Measurements from ENCODE around the gene PFN3.

Gene PFN3

GRCh38 chr5:177405312-177405711 is 4.9 kb upstream of the PFN3 start:
- Histone ChIP-seq H3K9ac (ENCODE audit: low read length in 5 of 5) (no peak overlapping the region), H3K4me3 (ENCODE audit: low read depth in 1 of 5, low read length in 5 of 5) (no peak overlapping the region), H3K9me3 (ENCODE audit: control insufficient read depth in 5 of 5, low read length in 5 of 5) (no peaks in the 10 kb centered on the region), H3K27ac (ENCODE audit: low read depth, low read length) (no peak overlapping the region), H3K36me3 (ENCODE audit: control insufficient read depth in 5 of 5, insufficient read depth in 5 of 5, low read length in 5 of 5) (no peaks in the 10 kb centered on the region), H3K27me3 (ENCODE audit: control insufficient read depth in 5 of 5, insufficient read depth in 4 of 5, low read length in 5 of 5) (peaks cover 24 to 39% (median 31%) of the 10 kb centered on the region in 5 donors), H3K4me1 (ENCODE audit: control insufficient read depth in 5 of 5, insufficient read depth in 5 of 5, low read length in 5 of 5) (peaks cover 0 to 42% (median 31%) of the 10 kb centered on the region in 5 donors)

- Histone ChIP-seq H3K27me3 (ENCODE audit: control insufficient read depth in 5 of 5, insufficient read depth in 4 of 5, low read length in 5 of 5) (peaks cover 31 to 45% (median 37%) of the 10 kb centered on the region in 5 donors), H3K36me3 (ENCODE audit: control insufficient read depth in 5 of 5, insufficient read depth in 5 of 5, low read length in 5 of 5) (no peaks in the 10 kb centered on the region), H3K4me1 (ENCODE audit: control insufficient read depth in 5 of 5, insufficient read depth in 5 of 5, low read length in 5 of 5) (peaks cover 0 to 48% (median 37%) of the 10 kb centered on the region in 5 donors), H3K4me3 (ENCODE audit: low read depth in 1 of 5, low read length in 5 of 5) (peak overlapping the region in 3 of 5 donors; percentile 62 to 71 (median 69)), H3K27ac (ENCODE audit: low read depth, low read length) (no peak overlapping the region), H3K9ac (ENCODE audit: low read length in 5 of 5) (peak overlapping the region in 2 of 5 donors; percentile 51 to 71), H3K9me3 (ENCODE audit: control insufficient read depth in 5 of 5, low read length in 5 of 5) (no peaks in the 10 kb centered on the region)
Measured at GRCh38 chr5:177404641-177405179, 4.2 kb upstream of the PFN3 start.

GRCh38 chr5:177403792-177404640 is 3.6 kb upstream of the PFN3 start:
- H3K27me3 ChIP-seq (ENCODE audit: control insufficient read depth in 5 of 5, insufficient read depth in 4 of 5, low read length in 5 of 5), result peaks cover 36 to 51% (median 42%) of the 10 kb centered on the region in 5 donors
- H3K4me1 ChIP-seq (ENCODE audit: control insufficient read depth in 5 of 5, insufficient read depth in 5 of 5, low read length in 5 of 5), result peaks cover 0 to 48% (median 38%) of the 10 kb centered on the region in 5 donors
- H3K9ac ChIP-seq (ENCODE audit: low read length in 5 of 5), result peak overlapping the region in 3 of 5 donors; percentile 23 to 71 (median 51)
- peak overlapping the region in 4 of 5 donors; percentile 59 to 71 (median 66) for H3K4me3 ChIP-seq (ENCODE audit: low read depth in 1 of 5, low read length in 5 of 5)
- no peaks in the 10 kb centered on the region for H3K36me3 ChIP-seq (ENCODE audit: control insufficient read depth in 5 of 5, insufficient read depth in 5 of 5, low read length in 5 of 5)
- H3K9me3 ChIP-seq (ENCODE audit: control insufficient read depth in 5 of 5, low read length in 5 of 5), result no peaks in the 10 kb centered on the region
- H3K27ac ChIP-seq (ENCODE audit: low read depth, low read length), result no peak overlapping the region

- Histone ChIP-seq H3K36me3 (ENCODE audit: control insufficient read depth in 5 of 5, insufficient read depth in 5 of 5, low read length in 5 of 5) (no peaks in the 10 kb centered on the region), H3K9ac (ENCODE audit: low read length in 5 of 5) (peak overlapping the region in 1 of 5 donors; percentile 71), H3K27ac (ENCODE audit: low read depth, low read length) (no peak overlapping the region), H3K9me3 (ENCODE audit: control insufficient read depth in 5 of 5, low read length in 5 of 5) (no peaks in the 10 kb centered on the region), H3K4me3 (ENCODE audit: low read depth in 1 of 5, low read length in 5 of 5) (peak overlapping the region in 4 of 5 donors; percentile 27 to 71 (median 66)), H3K27me3 (ENCODE audit: control insufficient read depth in 5 of 5, insufficient read depth in 4 of 5, low read length in 5 of 5) (peaks cover 40 to 53% (median 42%) of the 10 kb centered on the region in 5 donors), H3K4me1 (ENCODE audit: control insufficient read depth in 5 of 5, insufficient read depth in 5 of 5, low read length in 5 of 5) (peaks cover 0 to 48% (median 38%) of the 10 kb centered on the region in 5 donors)
Measured at GRCh38 chr5:177403102-177403791, 2.8 kb upstream of the PFN3 start.

GRCh38 chr5:177402271-177403043 is 2.0 kb upstream of the PFN3 start:
- Histone ChIP-seq H3K9ac (ENCODE audit: low read length in 5 of 5) (no peak overlapping the region), H3K27ac (ENCODE audit: low read depth, low read length) (no peak overlapping the region)

GRCh38 chr5:177397875-177398390 is 2.5 kb downstream of the PFN3 start:
- Histone ChIP-seq H3K9ac (ENCODE audit: low read length in 5 of 5) (no peak overlapping the region), H3K4me1 (ENCODE audit: control insufficient read depth in 5 of 5, insufficient read depth in 5 of 5, low read length in 5 of 5) (peaks cover 0 to 18% (median 17%) of the 10 kb centered on the region in 5 donors)

More at GRCh38 chr5:177402271-177403043, 2.0 kb upstream of the PFN3 start:
- H3K27me3 ChIP-seq (ENCODE audit: control insufficient read depth in 5 of 5, insufficient read depth in 4 of 5, low read length in 5 of 5), result peaks cover 42 to 60% (median 48%) of the 10 kb centered on the region in 5 donors
- H3K4me3 ChIP-seq (ENCODE audit: low read depth in 1 of 5, low read length in 5 of 5), result peak overlapping the region in 3 of 5 donors; percentile 9 to 62 (median 24)
- H3K4me1 ChIP-seq (ENCODE audit: control insufficient read depth in 5 of 5, insufficient read depth in 5 of 5, low read length in 5 of 5), result peaks cover 0 to 48% (median 38%) of the 10 kb centered on the region in 5 donors
- no peaks in the 10 kb centered on the region for H3K9me3 ChIP-seq (ENCODE audit: control insufficient read depth in 5 of 5, low read length in 5 of 5)
- H3K36me3 ChIP-seq (ENCODE audit: control insufficient read depth in 5 of 5, insufficient read depth in 5 of 5, low read length in 5 of 5), result no peaks in the 10 kb centered on the region

GRCh38 chr5:177396807-177397206 is 3.7 kb downstream of the PFN3 start:
- H3K4me3 ChIP-seq (ENCODE audit: low read depth in 1 of 5, low read length in 5 of 5), result no peak overlapping the region
- H3K27ac ChIP-seq (ENCODE audit: low read depth, low read length), result no peak overlapping the region
- H3K9ac ChIP-seq (ENCODE audit: low read length in 5 of 5), result no peak overlapping the region
- H3K36me3 ChIP-seq (ENCODE audit: control insufficient read depth in 5 of 5, insufficient read depth in 5 of 5, low read length in 5 of 5), result no peaks in the 10 kb centered on the region
- H3K4me1 ChIP-seq (ENCODE audit: control insufficient read depth in 5 of 5, insufficient read depth in 5 of 5, low read length in 5 of 5), result peaks cover 0 to 10% (median 8%) of the 10 kb centered on the region in 5 donors
- H3K9me3 ChIP-seq (ENCODE audit: control insufficient read depth in 5 of 5, low read length in 5 of 5), result no peaks in the 10 kb centered on the region
- H3K27me3 ChIP-seq (ENCODE audit: control insufficient read depth in 5 of 5, insufficient read depth in 4 of 5, low read length in 5 of 5), result peaks cover 24 to 44% (median 39%) of the 10 kb centered on the region in 5 donors

More at GRCh38 chr5:177397875-177398390, 2.5 kb downstream of the PFN3 start:
- H3K36me3 ChIP-seq (ENCODE audit: control insufficient read depth in 5 of 5, insufficient read depth in 5 of 5, low read length in 5 of 5), result no peaks in the 10 kb centered on the region
- no peak overlapping the region for H3K4me3 ChIP-seq (ENCODE audit: low read depth in 1 of 5, low read length in 5 of 5)
- peaks cover 35 to 55% (median 51%) of the 10 kb centered on the region in 5 donors for H3K27me3 ChIP-seq (ENCODE audit: control insufficient read depth in 5 of 5, insufficient read depth in 4 of 5, low read length in 5 of 5)
- no peak overlapping the region for H3K27ac ChIP-seq (ENCODE audit: low read depth, low read length)
- no peaks in the 10 kb centered on the region for H3K9me3 ChIP-seq (ENCODE audit: control insufficient read depth in 5 of 5, low read length in 5 of 5)

- no peak overlapping the region for H3K9ac ChIP-seq (ENCODE audit: low read length in 5 of 5)
- H3K27ac ChIP-seq (ENCODE audit: low read depth, low read length), result no peak overlapping the region
- no peak overlapping the region for H3K4me3 ChIP-seq (ENCODE audit: low read depth in 1 of 5, low read length in 5 of 5)
- peaks cover 0 to 10% (median 8%) of the 10 kb centered on the region in 5 donors for H3K4me1 ChIP-seq (ENCODE audit: control insufficient read depth in 5 of 5, insufficient read depth in 5 of 5, low read length in 5 of 5)
- peaks cover 18 to 40% (median 32%) of the 10 kb centered on the region in 5 donors for H3K27me3 ChIP-seq (ENCODE audit: control insufficient read depth in 5 of 5, insufficient read depth in 4 of 5, low read length in 5 of 5)
- no peaks in the 10 kb centered on the region for H3K36me3 ChIP-seq (ENCODE audit: control insufficient read depth in 5 of 5, insufficient read depth in 5 of 5, low read length in 5 of 5)
- H3K9me3 ChIP-seq (ENCODE audit: control insufficient read depth in 5 of 5, low read length in 5 of 5), result no peaks in the 10 kb centered on the region
Measured at GRCh38 chr5:177396078-177396477, 4.4 kb downstream of the PFN3 start.

- Histone ChIP-seq H3K36me3 (ENCODE audit: control insufficient read depth in 5 of 5, insufficient read depth in 5 of 5, low read length in 5 of 5) (no peaks in the 10 kb centered on the region), H3K9ac (ENCODE audit: low read length in 5 of 5) (no peak overlapping the region), H3K4me1 (ENCODE audit: control insufficient read depth in 5 of 5, insufficient read depth in 5 of 5, low read length in 5 of 5) (peaks cover 4 to 18% (median 14%) of the 10 kb centered on the region in 5 donors), H3K4me3 (ENCODE audit: low read depth in 1 of 5, low read length in 5 of 5) (no peak overlapping the region), H3K9me3 (ENCODE audit: control insufficient read depth in 5 of 5, low read length in 5 of 5) (no peaks in the 10 kb centered on the region), H3K27ac (ENCODE audit: low read depth, low read length) (no peak overlapping the region), H3K27me3 (ENCODE audit: control insufficient read depth in 5 of 5, insufficient read depth in 4 of 5, low read length in 5 of 5) (peaks cover 0 to 32% (median 17%) of the 10 kb centered on the region in 5 donors)
Measured at GRCh38 chr5:177393990-177394389, 6.5 kb downstream of the PFN3 start.
